Measurements from ENCODE around the gene MLLT1. TPM values are rescaled to one million over a fixed set of nuclear protein-coding genes. Genes with fewer than 3 reads are reported as not detected.

The MLLT1 gene
- total and polyA plus RNA-seq, 4 donors: 2.1 to 15.6 (median 7.3) TPM

DNA sequence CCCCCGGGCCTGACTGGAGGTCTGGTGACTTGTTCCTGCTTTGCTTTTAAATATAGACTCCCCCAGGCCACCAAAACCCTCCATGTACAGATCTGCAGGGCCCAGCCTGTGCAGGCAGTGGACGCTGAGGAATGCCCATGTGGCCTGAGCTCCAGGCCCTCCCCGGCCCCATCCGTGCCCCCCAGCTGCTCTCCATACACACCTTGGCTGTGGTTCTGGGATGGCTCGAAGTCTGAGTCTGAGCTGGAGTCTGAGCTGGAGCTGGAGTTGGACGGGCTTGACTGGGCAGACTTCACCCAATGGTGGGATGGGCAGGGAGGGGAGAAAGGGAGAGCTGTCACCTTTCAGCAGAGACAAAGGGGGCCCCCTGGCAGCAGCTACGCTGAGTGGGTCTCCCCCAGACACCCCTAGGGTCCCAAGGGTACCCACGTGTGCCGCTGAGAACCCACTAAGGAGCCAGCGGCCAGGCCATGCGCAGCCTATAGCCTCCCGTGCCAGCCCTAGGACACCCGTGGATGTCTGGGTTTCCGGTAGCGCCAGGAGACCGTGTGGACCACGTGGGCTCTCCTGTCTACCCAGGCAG is 61.9 kb downstream of the MLLT1 start:
- Histone ChIP-seq H3K9me3 (ENCODE audit: control insufficient read depth in 4 of 4, low read length in 3 of 4) (no peaks in the 10 kb centered on the region), H3K4me1 (ENCODE audit: control insufficient read depth in 4 of 4, insufficient read depth in 4 of 4, low read length in 3 of 4) (peaks cover 6 to 30% (median 22%) of the 10 kb centered on the region in 4 donors), H3K27ac (ENCODE audit: low read depth in 1 of 2, low read length in 2 of 2) (no peak overlapping the region), H3K27me3 (ENCODE audit: control insufficient read depth in 4 of 4, insufficient read depth in 4 of 4, low read length in 3 of 4) (no peaks in the 10 kb centered on the region), H3K36me3 (ENCODE audit: control insufficient read depth in 4 of 4, insufficient read depth in 3 of 4, low read depth in 1 of 4, low read length in 3 of 4) (peaks cover 7 to 50% (median 11%) of the 10 kb centered on the region in 4 donors), H3K4me3 (ENCODE audit: low read depth in 1 of 3, low read length in 3 of 3) (no peak overlapping the region), H3K9ac (ENCODE audit: low read depth in 1 of 2, low read length in 2 of 2) (no peak overlapping the region)
- no peak for DNase-seq (ENCODE audit: low spot score)
- 90% methylated on average over 17 of the region's 17 CpGs for WGBS
- TF ChIP-seq JUND (IDR thresholded peaks at IDR 0.05) (no peak), HNF4G (IDR thresholded peaks at IDR 0.05) (no peak), FOXA1 (IDR thresholded peaks at IDR 0.05) (no peak)
- TF ChIP-seq, protein P1, sequence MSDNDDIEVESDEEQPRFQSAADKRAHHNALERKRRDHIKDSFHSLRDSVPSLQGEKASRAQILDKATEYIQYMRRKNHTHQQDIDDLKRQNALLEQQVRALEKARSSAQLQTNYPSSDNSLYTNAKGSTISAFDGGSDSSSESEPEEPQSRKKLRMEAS (IDR thresholded peaks at IDR 0.05): no peak

DNA sequence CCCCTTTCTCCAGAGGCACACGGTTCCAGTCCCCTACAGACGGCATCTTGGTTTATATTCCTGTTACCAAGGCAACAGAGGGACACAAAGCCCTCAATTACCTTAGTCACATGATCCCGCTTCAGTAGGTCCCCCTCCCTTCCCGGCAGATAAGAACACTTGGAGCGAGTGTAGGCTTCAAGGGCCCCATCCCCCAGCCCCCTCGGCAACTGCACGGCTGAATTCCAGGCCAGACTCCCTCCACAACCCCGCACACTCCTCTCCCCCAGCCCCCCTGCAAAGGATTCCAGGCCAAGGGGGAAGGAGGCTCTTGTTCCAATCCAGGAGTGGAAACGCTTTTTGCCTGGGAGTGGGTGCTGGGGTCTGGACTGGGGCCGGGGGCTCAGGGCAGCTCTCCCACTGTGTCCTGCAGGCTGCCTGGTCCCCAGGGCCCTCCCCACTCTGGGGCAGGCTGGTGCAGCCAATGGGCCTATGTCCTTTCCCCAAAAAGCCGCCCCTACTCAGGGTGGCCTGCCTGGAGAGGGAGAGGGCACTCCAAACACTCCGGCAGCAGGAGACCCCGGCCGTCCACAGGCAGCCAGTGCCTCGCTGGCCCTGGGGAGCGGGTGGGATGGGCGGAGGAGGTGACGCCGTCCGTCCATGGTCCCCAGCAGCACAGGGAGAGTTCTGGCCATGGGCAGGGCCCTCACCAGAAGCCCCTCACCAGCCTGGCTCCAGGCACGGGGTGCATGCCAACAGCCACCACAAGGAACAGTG is 62.6 kb downstream of the MLLT1 start:
- Histone ChIP-seq H3K27ac (ENCODE audit: low read depth in 1 of 2, low read length in 2 of 2) (no peak overlapping the region), H3K4me1 (ENCODE audit: control insufficient read depth in 4 of 4, insufficient read depth in 4 of 4, low read length in 3 of 4) (peaks cover 6 to 30% (median 22%) of the 10 kb centered on the region in 4 donors), H3K9me3 (ENCODE audit: control insufficient read depth in 4 of 4, low read length in 3 of 4) (no peaks in the 10 kb centered on the region), H3K36me3 (ENCODE audit: control insufficient read depth in 4 of 4, insufficient read depth in 3 of 4, low read depth in 1 of 4, low read length in 3 of 4) (peaks cover 5 to 49% (median 14%) of the 10 kb centered on the region in 4 donors), H3K9ac (ENCODE audit: low read depth in 1 of 2, low read length in 2 of 2) (no peak overlapping the region), H3K27me3 (ENCODE audit: control insufficient read depth in 4 of 4, insufficient read depth in 4 of 4, low read length in 3 of 4) (no peaks in the 10 kb centered on the region), H3K4me3 (ENCODE audit: low read depth in 1 of 3, low read length in 3 of 3) (no peak overlapping the region)
- no peak for DNase-seq (ENCODE audit: low spot score)
- TF ChIP-seq, protein P1 (IDR thresholded peaks at IDR 0.05): no peak
- TF ChIP-seq RAD21 (IDR thresholded peaks at IDR 0.05) (no peak), GABPA (IDR thresholded peaks at IDR 0.05 in 1 of 2, conservative IDR thresholded peaks at IDR 0.05 in 1 of 2) (no peak), JUND (IDR thresholded peaks at IDR 0.05) (no peak), HNF4A (conservative IDR thresholded peaks at IDR 0.05) (no peak), HNF4G (IDR thresholded peaks at IDR 0.05) (no peak), FOXA2 (IDR thresholded peaks at IDR 0.05) (no peak), SP1 (IDR thresholded peaks at IDR 0.05) (no peak), RXRA (IDR thresholded peaks at IDR 0.05) (no peak)
- TF ChIP-seq, protein P2, sequence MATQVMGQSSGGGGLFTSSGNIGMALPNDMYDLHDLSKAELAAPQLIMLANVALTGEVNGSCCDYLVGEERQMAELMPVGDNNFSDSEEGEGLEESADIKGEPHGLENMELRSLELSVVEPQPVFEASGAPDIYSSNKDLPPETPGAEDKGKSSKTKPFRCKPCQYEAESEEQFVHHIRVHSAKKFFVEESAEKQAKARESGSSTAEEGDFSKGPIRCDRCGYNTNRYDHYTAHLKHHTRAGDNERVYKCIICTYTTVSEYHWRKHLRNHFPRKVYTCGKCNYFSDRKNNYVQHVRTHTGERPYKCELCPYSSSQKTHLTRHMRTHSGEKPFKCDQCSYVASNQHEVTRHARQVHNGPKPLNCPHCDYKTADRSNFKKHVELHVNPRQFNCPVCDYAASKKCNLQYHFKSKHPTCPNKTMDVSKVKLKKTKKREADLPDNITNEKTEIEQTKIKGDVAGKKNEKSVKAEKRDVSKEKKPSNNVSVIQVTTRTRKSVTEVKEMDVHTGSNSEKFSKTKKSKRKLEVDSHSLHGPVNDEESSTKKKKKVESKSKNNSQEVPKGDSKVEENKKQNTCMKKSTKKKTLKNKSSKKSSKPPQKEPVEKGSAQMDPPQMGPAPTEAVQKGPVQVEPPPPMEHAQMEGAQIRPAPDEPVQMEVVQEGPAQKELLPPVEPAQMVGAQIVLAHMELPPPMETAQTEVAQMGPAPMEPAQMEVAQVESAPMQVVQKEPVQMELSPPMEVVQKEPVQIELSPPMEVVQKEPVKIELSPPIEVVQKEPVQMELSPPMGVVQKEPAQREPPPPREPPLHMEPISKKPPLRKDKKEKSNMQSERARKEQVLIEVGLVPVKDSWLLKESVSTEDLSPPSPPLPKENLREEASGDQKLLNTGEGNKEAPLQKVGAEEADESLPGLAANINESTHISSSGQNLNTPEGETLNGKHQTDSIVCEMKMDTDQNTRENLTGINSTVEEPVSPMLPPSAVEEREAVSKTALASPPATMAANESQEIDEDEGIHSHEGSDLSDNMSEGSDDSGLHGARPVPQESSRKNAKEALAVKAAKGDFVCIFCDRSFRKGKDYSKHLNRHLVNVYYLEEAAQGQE (IDR thresholded peaks at IDR 0.05): no peak
- 85% methylated on average over 21 of the region's 21 CpGs for WGBS
